CD4-positive, alpha-beta T cell treated with Interleukin-1 beta for 1 hour (primary cell): ENCODE measurements around the gene C10orf90.
"Not testable (repeated sequence)": the region's sequence is repeated elsewhere in the genome, so short reads cannot be mapped to it uniquely, and the experiment has no call there.

ENCODE experiments used
- DNase-seq, 2 donors: peaks; one replicate each; pipeline ENCODE4 v3.0.0-alpha.2; 2020 to 2022

C10orf90 gene

DNA sequence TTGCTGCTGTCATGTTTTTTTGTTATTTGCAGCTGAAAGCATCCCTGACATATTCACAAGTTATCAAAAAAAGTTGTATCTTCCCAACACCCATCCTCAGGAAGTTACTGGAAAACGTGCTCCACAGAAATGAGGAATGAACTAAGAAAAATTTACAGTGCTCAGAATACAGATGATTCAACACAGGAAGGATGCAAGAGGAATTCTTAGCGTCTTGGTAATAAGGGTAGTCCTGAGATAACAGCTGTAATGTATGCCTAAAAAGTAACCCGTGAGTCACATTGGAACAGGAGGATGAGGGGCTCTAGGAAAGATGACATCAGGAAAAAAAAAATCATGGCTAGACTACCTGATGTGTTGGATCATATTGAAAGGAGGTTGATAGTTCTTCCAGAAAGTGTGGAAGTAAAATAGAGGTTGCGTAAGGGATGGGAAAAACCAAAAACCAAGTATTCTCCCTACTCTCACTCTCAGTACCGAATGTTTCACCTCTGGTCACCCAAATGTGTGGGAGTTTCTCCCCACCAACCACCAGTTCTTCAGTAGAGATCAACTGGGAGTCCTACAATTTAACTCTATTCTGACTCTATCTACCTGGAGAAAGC, 286.1 kb downstream of the C10orf90 start:
- no peak for DNase-seq

DNA sequence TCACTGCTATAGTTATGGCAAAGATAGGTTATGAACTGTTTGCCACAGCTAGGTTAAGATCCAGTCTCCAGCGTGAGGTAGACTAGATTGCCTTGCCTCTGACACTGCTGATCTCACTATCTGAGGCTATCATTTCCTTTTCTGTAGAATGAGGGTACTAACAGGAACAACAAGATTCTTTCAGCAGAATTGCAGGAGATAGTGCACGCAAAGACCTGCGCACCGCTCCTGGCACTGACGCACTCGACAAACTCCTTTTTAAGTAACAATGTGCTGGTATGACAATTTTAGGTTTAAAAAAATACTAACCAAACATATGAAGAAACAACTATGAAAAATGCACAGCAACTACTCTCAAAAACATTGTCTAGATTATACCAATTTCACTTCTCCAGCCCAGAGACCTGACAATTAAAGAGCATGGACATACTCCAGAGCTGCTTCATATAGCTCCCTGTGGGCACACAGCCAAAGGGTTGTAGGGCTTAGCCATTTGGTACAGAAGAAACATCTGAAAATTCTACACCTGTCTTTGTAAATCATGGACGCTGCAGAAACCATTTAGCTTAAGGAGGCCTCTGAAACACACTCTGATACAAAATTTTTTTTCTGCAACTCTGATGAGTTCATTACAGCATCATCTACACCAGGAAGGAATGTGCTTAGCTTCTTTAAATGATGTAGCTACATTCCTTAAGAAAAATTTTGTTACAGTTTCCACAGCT, 290.0 kb downstream of the C10orf90 start:
- no peak for DNase-seq

GRCh38 chr10:126379166-126379565, 291.3 kb downstream of the C10orf90 start:
- not testable (repeated sequence) for DNase-seq

DNA sequence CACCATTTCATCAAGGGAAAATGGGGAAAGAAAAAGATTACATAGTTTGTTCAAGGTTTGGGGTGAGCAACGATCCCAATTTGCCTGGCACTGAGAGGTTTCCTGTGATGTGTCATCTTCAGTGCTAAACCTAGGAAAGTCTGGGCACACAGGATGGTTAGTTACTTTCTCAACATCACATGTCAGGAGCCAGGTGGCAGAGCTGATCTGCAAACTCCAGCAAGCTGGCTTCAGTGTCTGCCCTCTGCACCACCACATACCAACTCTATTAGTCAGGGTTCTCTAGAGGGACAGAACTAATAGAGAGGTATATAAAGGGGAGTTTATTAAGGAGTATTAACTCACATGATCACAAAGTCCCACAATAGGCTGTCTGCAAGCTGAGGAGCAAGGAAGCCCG, 293.5 kb downstream of the C10orf90 start:
- DNase-seq, result no peak

DNA sequence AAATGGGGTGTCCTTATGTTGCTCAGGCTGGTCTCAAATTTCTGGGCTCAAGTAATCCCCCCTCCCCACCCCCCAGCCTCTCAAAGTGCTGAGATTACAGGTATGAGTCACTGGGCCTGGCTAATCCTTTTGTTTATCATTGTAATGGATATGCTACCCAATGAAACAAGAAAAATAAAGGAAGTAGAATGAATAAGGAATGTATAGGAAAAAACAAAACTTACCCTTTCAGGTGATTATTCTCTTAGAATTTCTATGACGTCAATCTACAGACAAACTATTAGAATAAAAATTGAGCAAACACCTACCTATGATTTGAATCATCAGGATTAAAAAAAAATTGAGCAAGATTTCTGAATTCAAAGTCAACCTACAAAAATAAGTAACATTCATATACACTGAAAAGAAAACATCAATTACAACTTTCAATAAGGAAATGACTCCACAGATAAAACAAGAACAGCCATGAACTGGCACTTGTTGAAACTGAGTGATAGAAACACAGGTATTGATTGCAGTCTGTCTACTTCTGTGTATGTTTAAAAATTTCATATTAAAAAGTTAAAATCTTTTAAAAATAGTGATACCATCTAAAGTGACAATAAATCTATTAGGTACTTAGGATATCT, 294.5 kb downstream of the C10orf90 start:
- DNase-seq, result no peak

- no peak for DNase-seq
These were observed 295.2 kb downstream of the C10orf90 start for GRCh38 chr10:126375299-126375698.
